ENCODE measurements around the gene DIPK1C. TPM values are rescaled to one million over a fixed set of nuclear protein-coding genes. Genes with fewer than 3 reads are reported as not detected.

Gene DIPK1C
- total RNA-seq, 1 donor from 2014 or later = not detected

DNA sequence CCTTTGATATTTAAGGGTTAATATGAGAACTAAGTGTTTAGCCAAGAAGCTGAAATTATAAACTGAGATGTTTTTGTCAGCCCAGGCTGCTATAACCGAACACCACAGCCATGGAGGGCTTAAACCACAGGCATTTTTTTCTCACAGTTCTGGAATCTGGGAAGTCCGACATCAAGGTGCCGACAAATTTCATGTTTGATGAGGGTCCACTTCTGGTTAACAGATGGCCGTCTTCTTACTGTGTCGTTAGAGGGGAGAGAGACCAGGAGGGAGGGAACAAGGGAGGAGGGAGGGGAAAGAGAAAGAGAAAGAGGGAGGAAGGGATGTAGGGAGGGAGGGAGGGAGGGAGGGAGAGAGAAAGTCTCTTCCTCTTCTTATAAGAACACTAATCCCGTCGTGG is 32.6 kb upstream of the DIPK1C start:
- TF ChIP-seq CTCF (IDR thresholded peaks at IDR 0.05; ENCODE audit: insufficient read depth, low read length, poor library complexity, severe bottlenecking) = no peak
- H3K36me3 ChIP-seq (ENCODE audit: control insufficient read depth, insufficient read depth, low read length) = no peaks in the 10 kb centered on the region
- H3K27me3 ChIP-seq (ENCODE audit: control insufficient read depth, insufficient read depth, low read length) = no peaks in the 10 kb centered on the region
- H3K4me3 ChIP-seq (ENCODE audit: low read depth, low read length) = no peak overlapping the region
- DNase-seq (ENCODE audit: low read depth) = no peak

- H3K4me3 ChIP-seq (ENCODE audit: low read depth, low read length) = no peak overlapping the region
- H3K36me3 ChIP-seq (ENCODE audit: control insufficient read depth, insufficient read depth, low read length) = no peaks in the 10 kb centered on the region
- H3K27me3 ChIP-seq (ENCODE audit: control insufficient read depth, insufficient read depth, low read length) = no peaks in the 10 kb centered on the region
- no peak for TF ChIP-seq CTCF (IDR thresholded peaks at IDR 0.05; ENCODE audit: insufficient read depth, low read length, poor library complexity, severe bottlenecking)
- no peak for DNase-seq (ENCODE audit: low read depth)
These were observed 31.8 kb upstream of the DIPK1C start for GRCh38 chr18:74488864-74489263.

DNA sequence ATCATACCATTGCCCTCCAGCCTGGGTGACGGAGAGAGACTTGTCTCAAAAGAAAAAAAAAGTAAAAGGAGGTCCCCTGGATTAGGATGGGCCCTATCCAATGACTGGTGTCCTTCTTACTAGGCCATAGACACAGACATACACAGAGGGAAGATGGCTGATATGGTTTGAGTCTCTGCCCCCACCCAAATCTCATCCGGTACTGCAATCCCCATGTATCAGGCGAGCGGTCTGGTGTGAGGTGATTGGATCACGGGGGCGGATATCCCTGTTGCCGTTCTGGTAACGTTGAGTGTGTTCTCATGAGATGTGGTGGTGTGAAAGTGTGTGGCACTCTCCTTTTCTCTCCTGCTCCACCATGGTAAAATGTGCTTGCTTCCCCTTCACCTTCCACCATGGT is 31.2 kb upstream of the DIPK1C start:
- Histone ChIP-seq H3K27me3 (ENCODE audit: control insufficient read depth, insufficient read depth, low read length) (no peaks in the 10 kb centered on the region), H3K36me3 (ENCODE audit: control insufficient read depth, insufficient read depth, low read length) (no peaks in the 10 kb centered on the region), H3K4me3 (ENCODE audit: low read depth, low read length) (no peak overlapping the region)
- TF ChIP-seq CTCF (IDR thresholded peaks at IDR 0.05; ENCODE audit: insufficient read depth, low read length, poor library complexity, severe bottlenecking) = no peak
- DNase-seq (ENCODE audit: low read depth) = no peak

- no peak for DNase-seq (ENCODE audit: low read depth)
- no peak overlapping the region for H3K4me3 ChIP-seq (ENCODE audit: low read depth, low read length)
- no peaks in the 10 kb centered on the region for H3K27me3 ChIP-seq (ENCODE audit: control insufficient read depth, insufficient read depth, low read length)
- no peak for TF ChIP-seq CTCF (IDR thresholded peaks at IDR 0.05; ENCODE audit: insufficient read depth, low read length, poor library complexity, severe bottlenecking)
- no peaks in the 10 kb centered on the region for H3K36me3 ChIP-seq (ENCODE audit: control insufficient read depth, insufficient read depth, low read length)
These were observed 29.2 kb upstream of the DIPK1C start for GRCh38 chr18:74486119-74486849.

GRCh38 chr18:74482697-74483096 is 25.6 kb upstream of the DIPK1C start:
- H3K27me3 ChIP-seq (ENCODE audit: control insufficient read depth, insufficient read depth, low read length) = no peaks in the 10 kb centered on the region
- no peak overlapping the region for H3K4me3 ChIP-seq (ENCODE audit: low read depth, low read length)
- DNase-seq (ENCODE audit: low read depth) = no peak
- H3K36me3 ChIP-seq (ENCODE audit: control insufficient read depth, insufficient read depth, low read length) = no peaks in the 10 kb centered on the region
- no peak for TF ChIP-seq CTCF (IDR thresholded peaks at IDR 0.05; ENCODE audit: insufficient read depth, low read length, poor library complexity, severe bottlenecking)

GRCh38 chr18:74480149-74480651 is 23.1 kb upstream of the DIPK1C start:
- no peak for TF ChIP-seq CTCF (IDR thresholded peaks at IDR 0.05; ENCODE audit: insufficient read depth, low read length, poor library complexity, severe bottlenecking)
- H3K4me3 ChIP-seq (ENCODE audit: low read depth, low read length) = no peak overlapping the region
- no peak for DNase-seq (ENCODE audit: low read depth)
- H3K27me3 ChIP-seq (ENCODE audit: control insufficient read depth, insufficient read depth, low read length) = no peaks in the 10 kb centered on the region
- H3K36me3 ChIP-seq (ENCODE audit: control insufficient read depth, insufficient read depth, low read length) = no peaks in the 10 kb centered on the region

Data from kidney epithelial cell (primary cell).